Measurements from ENCODE around the gene DAPK1.

Gene DAPK1

GRCh38 chr9:87750726-87751125 is 253.1 kb downstream of the DAPK1 start:
- no peak for DNase-seq

GRCh38 chr9:87751423-87751822 is 253.8 kb downstream of the DAPK1 start:
- no peak for DNase-seq

GRCh38 chr9:87751868-87752267 is 254.2 kb downstream of the DAPK1 start:
- no peak for DNase-seq

GRCh38 chr9:87753313-87753712 is 255.6 kb downstream of the DAPK1 start:
- DNase-seq, result no peak

Data from C1 segment of cervical spinal cord (tissue), 14 donors.